ENCODE results near the gene SLC35E1.
"Not testable (repeated sequence)": the region's sequence is repeated elsewhere in the genome, so short reads cannot be mapped to it uniquely, and the experiment has no call there.

SLC35E1 gene

DNA sequence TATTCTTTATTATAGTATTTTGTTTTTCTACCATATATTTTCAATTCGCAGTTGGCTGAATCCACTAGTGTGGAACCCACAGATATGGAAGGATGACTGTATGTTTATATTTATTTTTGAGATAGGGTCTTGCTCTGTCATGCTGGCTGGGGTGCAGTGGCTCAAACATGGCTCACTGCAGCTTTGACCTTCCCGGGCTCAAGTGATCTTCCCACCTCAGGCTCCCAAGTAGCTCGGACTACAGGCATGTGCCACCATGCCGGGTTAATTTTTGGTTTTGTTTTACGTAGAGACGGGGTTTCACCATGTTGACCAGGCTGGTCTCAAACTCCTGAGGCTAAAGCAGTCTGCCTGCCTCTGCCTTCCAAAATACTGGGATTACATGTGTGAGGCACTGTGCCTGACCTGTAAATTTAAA is 9.6 kb downstream of the SLC35E1 start:
- no peak overlapping the region for H3K4me3 ChIP-seq (ENCODE audit: low read depth in 1 of 2, low read length in 2 of 2)
- H3K4me1 ChIP-seq (ENCODE audit: insufficient read depth, low read length) = no peaks in the 10 kb centered on the region
- no peak overlapping the region for H3K27ac ChIP-seq (ENCODE audit: low read depth, low read length)
- no peaks in the 10 kb centered on the region for H3K9me3 ChIP-seq (ENCODE audit: low read length)
- H3K36me3 ChIP-seq (ENCODE audit: insufficient read depth, low read length) = peaks cover 38% of the 10 kb centered on the region
- H3K27me3 ChIP-seq (ENCODE audit: control insufficient read depth in 1 of 2, insufficient read depth in 2 of 2, low read length in 2 of 2) = no peaks in the 10 kb centered on the region
- H3K9ac ChIP-seq (ENCODE audit: low read length) = no peak overlapping the region

DNA sequence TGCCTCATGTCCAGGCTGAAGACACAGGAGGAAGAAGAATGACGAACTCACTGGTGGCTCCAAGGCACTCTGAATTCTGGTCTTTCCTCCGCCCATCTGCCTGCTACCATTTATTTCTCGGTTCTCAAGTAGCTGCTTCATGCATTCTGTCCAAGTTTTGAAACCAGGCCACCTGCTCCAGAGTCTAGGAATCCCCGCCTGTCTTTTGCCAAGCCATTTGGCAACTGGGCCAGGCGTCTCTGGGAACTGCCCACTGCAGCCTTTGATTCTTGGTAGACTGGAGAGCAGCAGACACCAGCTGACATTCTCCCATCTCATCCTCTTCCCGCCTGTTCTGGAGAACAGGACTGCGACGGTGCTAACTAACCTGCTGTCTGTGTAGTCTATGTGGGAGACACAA is 10.8 kb downstream of the SLC35E1 start:
- Histone ChIP-seq H3K36me3 (ENCODE audit: insufficient read depth, low read length) (peaks cover 27% of the 10 kb centered on the region), H3K9ac (ENCODE audit: low read length) (no peak overlapping the region), H3K9me3 (ENCODE audit: low read length) (no peaks in the 10 kb centered on the region), H3K4me1 (ENCODE audit: insufficient read depth, low read length) (no peaks in the 10 kb centered on the region), H3K27ac (ENCODE audit: low read depth, low read length) (no peak overlapping the region), H3K4me3 (ENCODE audit: low read depth in 1 of 2, low read length in 2 of 2) (no peak overlapping the region), H3K27me3 (ENCODE audit: control insufficient read depth in 1 of 2, insufficient read depth in 2 of 2, low read length in 2 of 2) (no peaks in the 10 kb centered on the region)

GRCh38 chr19:16559780-16560276 is 12.4 kb downstream of the SLC35E1 start:
- Histone ChIP-seq H3K27me3 (ENCODE audit: control insufficient read depth in 1 of 2, insufficient read depth in 2 of 2, low read length in 2 of 2) (no peaks in the 10 kb centered on the region), H3K27ac (ENCODE audit: low read depth, low read length) (no peak overlapping the region), H3K9ac (ENCODE audit: low read length) (no peak overlapping the region), H3K36me3 (ENCODE audit: insufficient read depth, low read length) (peaks cover 27% of the 10 kb centered on the region), H3K4me1 (ENCODE audit: insufficient read depth, low read length) (no peaks in the 10 kb centered on the region), H3K4me3 (ENCODE audit: low read depth in 1 of 2, low read length in 2 of 2) (no peak overlapping the region), H3K9me3 (ENCODE audit: low read length) (no peaks in the 10 kb centered on the region)

GRCh38 chr19:16554776-16555175 is 17.4 kb downstream of the SLC35E1 start:
- H3K9me3 ChIP-seq (ENCODE audit: low read length) = no peaks in the 10 kb centered on the region
- no peaks in the 10 kb centered on the region for H3K27me3 ChIP-seq (ENCODE audit: control insufficient read depth in 1 of 2, insufficient read depth in 2 of 2, low read length in 2 of 2)
- no peak overlapping the region for H3K9ac ChIP-seq (ENCODE audit: low read length)
- no peak overlapping the region for H3K4me3 ChIP-seq (ENCODE audit: low read depth in 1 of 2, low read length in 2 of 2)
- H3K4me1 ChIP-seq (ENCODE audit: insufficient read depth, low read length) = no peaks in the 10 kb centered on the region
- H3K27ac ChIP-seq (ENCODE audit: low read depth, low read length) = no peak overlapping the region
- H3K36me3 ChIP-seq (ENCODE audit: insufficient read depth, low read length) = peaks cover 31% of the 10 kb centered on the region

DNA sequence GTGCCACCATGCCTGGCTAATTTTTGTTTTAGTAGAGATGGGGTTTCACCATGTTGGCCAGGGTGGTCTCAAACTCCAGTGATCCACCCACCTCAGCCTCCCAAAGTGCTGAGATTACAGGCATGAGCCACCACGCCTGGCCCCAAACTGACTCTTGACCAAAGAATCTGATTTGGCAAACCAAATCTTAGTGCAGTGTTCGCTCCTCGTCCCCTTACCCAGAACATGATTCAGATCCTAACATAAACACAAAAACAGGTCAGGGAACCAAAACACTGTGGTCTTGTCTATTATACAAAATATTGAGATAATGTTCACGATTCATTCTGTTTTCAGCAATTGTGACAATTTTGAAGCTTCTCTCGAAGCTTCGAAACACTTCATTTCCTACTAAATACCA is 20.3 kb downstream of the SLC35E1 start:
- H3K9me3 ChIP-seq (ENCODE audit: low read length); H3K27me3 ChIP-seq (ENCODE audit: control insufficient read depth in 1 of 2, insufficient read depth in 2 of 2, low read length in 2 of 2); H3K4me3 ChIP-seq (ENCODE audit: low read depth in 1 of 2, low read length in 2 of 2); H3K27ac ChIP-seq (ENCODE audit: low read depth, low read length); H3K4me1 ChIP-seq (ENCODE audit: insufficient read depth, low read length); H3K9ac ChIP-seq (ENCODE audit: low read length): not testable (repeated sequence)
- H3K36me3 ChIP-seq (ENCODE audit: insufficient read depth, low read length) = peaks cover 25% of the 10 kb centered on the region

DNA sequence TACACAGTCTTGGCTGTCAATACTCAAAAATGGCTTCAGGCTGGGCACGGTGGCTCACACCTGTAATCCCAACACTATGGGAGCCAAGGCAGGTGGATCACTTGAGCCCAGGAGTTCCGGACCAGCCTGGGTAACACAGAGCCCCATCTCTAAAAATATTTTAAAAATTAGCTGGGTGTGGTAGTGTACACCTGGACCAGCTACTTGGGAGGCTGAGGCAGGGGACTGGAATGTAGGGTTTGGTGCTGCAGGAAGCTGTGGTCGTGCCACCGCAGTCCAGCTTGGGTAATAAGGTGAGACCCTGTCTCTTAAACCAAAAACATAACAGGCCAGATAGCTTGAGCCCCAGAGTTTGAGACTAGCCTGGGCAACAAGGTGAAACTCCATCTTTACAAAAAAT is 23.3 kb downstream of the SLC35E1 start:
- H3K4me1 ChIP-seq (ENCODE audit: insufficient read depth, low read length) = no peaks in the 10 kb centered on the region
- no peak overlapping the region for H3K4me3 ChIP-seq (ENCODE audit: low read depth in 1 of 2, low read length in 2 of 2)
- H3K9ac ChIP-seq (ENCODE audit: low read length) = no peak overlapping the region
- no peak overlapping the region for H3K27ac ChIP-seq (ENCODE audit: low read depth, low read length)
- no peaks in the 10 kb centered on the region for H3K27me3 ChIP-seq (ENCODE audit: control insufficient read depth in 1 of 2, insufficient read depth in 2 of 2, low read length in 2 of 2)
- peaks cover 16% of the 10 kb centered on the region for H3K36me3 ChIP-seq (ENCODE audit: insufficient read depth, low read length)
- no peaks in the 10 kb centered on the region for H3K9me3 ChIP-seq (ENCODE audit: low read length)

DNA sequence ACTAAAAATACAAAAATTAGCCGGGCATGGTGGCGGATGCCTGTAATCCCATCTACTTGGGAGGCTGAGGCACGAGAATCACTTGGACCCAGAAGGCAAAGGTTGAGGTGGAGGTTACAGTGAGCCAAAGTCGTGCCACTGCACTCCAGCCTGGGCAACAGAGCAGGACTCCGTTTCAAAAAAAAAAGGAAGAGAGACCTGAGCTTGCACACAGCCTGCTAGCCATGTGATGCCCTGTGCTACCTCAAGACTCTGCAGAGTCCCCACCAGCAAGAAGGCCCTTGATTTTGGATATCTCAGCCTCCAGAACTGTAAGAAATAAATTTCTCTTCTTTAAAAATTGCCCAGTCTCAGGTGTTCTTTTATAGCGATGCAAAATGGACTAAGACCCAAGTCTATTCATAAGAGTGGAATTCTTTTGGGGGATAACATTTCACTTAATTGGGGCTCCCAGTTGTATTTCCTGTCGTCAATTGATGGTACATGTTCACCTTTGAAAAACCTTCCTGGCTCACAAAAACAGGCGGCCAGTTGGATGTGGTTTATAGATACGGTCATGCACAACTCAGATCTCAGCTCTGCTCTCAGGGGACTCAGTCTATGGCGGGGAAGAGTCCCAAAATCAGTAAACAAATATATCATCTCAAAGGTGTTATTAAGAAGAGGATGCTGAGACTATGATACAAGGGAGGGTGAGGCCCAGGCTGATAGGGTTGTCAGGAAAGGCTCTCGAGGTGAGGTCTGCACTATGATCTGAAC is 27.6 kb downstream of the SLC35E1 start:
- Histone ChIP-seq H3K9ac (ENCODE audit: low read length) (no peak overlapping the region), H3K9me3 (ENCODE audit: low read length) (no peaks in the 10 kb centered on the region), H3K27ac (ENCODE audit: low read depth, low read length) (no peak overlapping the region), H3K36me3 (ENCODE audit: insufficient read depth, low read length) (peaks cover 7% of the 10 kb centered on the region), H3K27me3 (ENCODE audit: control insufficient read depth in 1 of 2, insufficient read depth in 2 of 2, low read length in 2 of 2) (no peaks in the 10 kb centered on the region), H3K4me3 (ENCODE audit: low read depth in 1 of 2, low read length in 2 of 2) (no peak overlapping the region), H3K4me1 (ENCODE audit: insufficient read depth, low read length) (peaks cover 25% of the 10 kb centered on the region)

GRCh38 chr19:16543734-16544133 is 28.5 kb downstream of the SLC35E1 start:
- H3K27ac ChIP-seq (ENCODE audit: low read depth, low read length); H3K9ac ChIP-seq (ENCODE audit: low read length); H3K9me3 ChIP-seq (ENCODE audit: low read length); H3K27me3 ChIP-seq (ENCODE audit: control insufficient read depth in 1 of 2, insufficient read depth in 2 of 2, low read length in 2 of 2); H3K4me3 ChIP-seq (ENCODE audit: low read depth in 1 of 2, low read length in 2 of 2); H3K36me3 ChIP-seq (ENCODE audit: insufficient read depth, low read length): not testable (repeated sequence)
- H3K4me1 ChIP-seq (ENCODE audit: insufficient read depth, low read length) = peaks cover 29% of the 10 kb centered on the region

- peaks cover 29% of the 10 kb centered on the region for H3K4me1 ChIP-seq (ENCODE audit: insufficient read depth, low read length)
- H3K9ac ChIP-seq (ENCODE audit: low read length) = peak overlapping the region; percentile 86
- H3K27ac ChIP-seq (ENCODE audit: low read depth, low read length) = peak overlapping the region; percentile 87
- H3K4me3 ChIP-seq (ENCODE audit: low read depth in 1 of 2, low read length in 2 of 2) = peak overlapping the region; percentile 81 to 94
- H3K27me3 ChIP-seq (ENCODE audit: control insufficient read depth in 1 of 2, insufficient read depth in 2 of 2, low read length in 2 of 2) = no peaks in the 10 kb centered on the region
- H3K9me3 ChIP-seq (ENCODE audit: low read length) = no peaks in the 10 kb centered on the region
- peaks cover 14% of the 10 kb centered on the region for H3K36me3 ChIP-seq (ENCODE audit: insufficient read depth, low read length)
Observed at GRCh38 chr19:16542910-16543472, 29.2 kb downstream of the SLC35E1 start.

DNA sequence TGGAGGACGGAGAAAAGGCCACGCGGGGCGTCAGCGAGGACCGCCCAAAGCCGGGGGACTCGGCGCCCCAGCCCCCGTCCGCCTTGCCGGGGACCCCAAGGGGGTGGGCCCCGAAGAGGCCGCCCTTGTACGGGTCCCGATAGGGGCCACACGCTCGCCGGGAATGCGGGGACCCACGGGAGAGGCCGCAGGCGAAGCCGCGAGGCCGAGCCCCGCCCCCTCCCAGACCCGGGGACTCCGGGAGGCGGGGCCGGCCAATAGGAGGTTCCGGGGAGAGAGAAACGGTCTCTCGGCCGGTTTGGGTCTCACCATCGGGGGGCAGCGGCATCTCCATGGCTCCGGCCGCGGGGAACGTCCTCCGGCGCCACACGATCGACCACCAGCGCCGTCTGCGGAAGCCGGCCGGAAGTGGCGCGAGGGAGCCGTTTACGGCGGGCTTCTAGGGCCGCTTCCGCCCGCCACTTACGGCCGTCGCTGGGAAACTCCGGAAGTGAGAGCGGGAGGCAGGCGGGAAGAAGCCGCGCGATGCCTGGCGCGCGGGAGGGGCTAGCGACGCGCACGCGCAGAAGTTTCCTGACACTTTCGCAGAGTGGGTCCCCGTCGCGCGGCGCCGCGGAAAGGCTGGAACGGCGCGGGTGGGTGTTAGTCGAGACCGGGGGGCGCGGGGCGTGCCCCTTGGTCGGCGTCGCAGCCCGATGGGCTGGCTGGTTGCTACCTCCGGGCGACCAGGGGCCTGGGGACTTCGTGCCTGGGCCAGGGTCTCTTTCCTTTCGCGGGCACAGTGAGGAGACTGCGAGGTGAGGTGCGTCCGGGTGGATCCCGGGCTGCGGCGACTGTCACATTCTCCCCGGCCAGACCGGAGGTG is 29.9 kb downstream of the SLC35E1 start, which contains the start of gene CHERP:
TSS of gene CHERP (minus strand) at position 393 of the 865 bp plus-strand sequence. CDS start at position 334, 59 bp downstream.
- Histone ChIP-seq H3K9ac (ENCODE audit: low read length) (peak within 1 kb of the TSS; percentile 86), H3K4me3 (ENCODE audit: low read depth in 1 of 2, low read length in 2 of 2) (peak within 1 kb of the TSS; percentile 81 to 94), H3K4me1 (ENCODE audit: insufficient read depth, low read length) (peaks cover 29% of the 10 kb centered on the region)

DNA sequence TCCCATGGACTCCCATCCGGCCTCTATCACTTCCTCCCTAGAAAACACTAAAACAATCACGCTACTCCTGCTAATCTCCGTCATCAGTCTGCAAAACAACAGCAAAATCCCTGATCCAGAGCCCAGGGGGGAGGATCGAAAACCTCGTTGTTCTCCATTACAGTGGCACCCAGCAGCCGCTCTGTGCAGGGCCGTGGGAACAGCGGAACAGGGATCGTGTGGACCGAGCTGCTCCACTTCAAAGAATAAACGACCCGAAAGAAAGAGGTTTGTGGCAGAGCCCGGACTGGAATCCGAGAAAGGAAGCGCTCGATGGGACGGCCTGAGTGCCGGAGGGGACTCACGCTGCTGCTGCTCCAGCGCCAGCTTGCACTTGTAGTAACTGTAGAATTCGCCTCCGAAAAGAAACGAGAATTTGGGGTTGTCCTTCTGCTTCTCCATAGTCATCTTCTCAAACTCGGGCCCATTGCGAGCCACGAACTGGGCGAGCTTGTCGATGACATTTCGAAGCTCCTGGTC is 30.6 kb downstream of the SLC35E1 start:
- peaks cover 29% of the 10 kb centered on the region for H3K4me1 ChIP-seq (ENCODE audit: insufficient read depth, low read length)
- peak overlapping the region; percentile 87 for H3K27ac ChIP-seq (ENCODE audit: low read depth, low read length)
- peaks cover 16% of the 10 kb centered on the region for H3K36me3 ChIP-seq (ENCODE audit: insufficient read depth, low read length)
- no peaks in the 10 kb centered on the region for H3K9me3 ChIP-seq (ENCODE audit: low read length)
- H3K27me3 ChIP-seq (ENCODE audit: control insufficient read depth in 1 of 2, insufficient read depth in 2 of 2, low read length in 2 of 2) = no peaks in the 10 kb centered on the region
- H3K9ac ChIP-seq (ENCODE audit: low read length) = peak overlapping the region; percentile 81
- H3K4me3 ChIP-seq (ENCODE audit: low read depth in 1 of 2, low read length in 2 of 2) = peak overlapping the region; percentile 81 to 94

More for the DNA sequence above, 29.9 kb downstream of the SLC35E1 start, which contains the start of gene CHERP:
- no peaks in the 10 kb centered on the region for H3K27me3 ChIP-seq (ENCODE audit: control insufficient read depth in 1 of 2, insufficient read depth in 2 of 2, low read length in 2 of 2)
- peaks cover 16% of the 10 kb centered on the region for H3K36me3 ChIP-seq (ENCODE audit: insufficient read depth, low read length)
- peak within 1 kb of the TSS; percentile 87 for H3K27ac ChIP-seq (ENCODE audit: low read depth, low read length)
- H3K9me3 ChIP-seq (ENCODE audit: low read length) = no peaks in the 10 kb centered on the region

Measured in muscle layer of colon (tissue), 2 donors.